NCI-H1694 treated with DMSO at 0.1 percent for 48 hours (cell line): ENCODE results near the gene FKBP8.
A peak's percentile ranks its signal among the peaks of the same experiment; 100 is the strongest.

Experiments used
- DNase-seq: peaks from one replicate; lab custom pipeline; 2025; lab: John Stamatoyannopoulos, UW

FKBP8 gene

GRCh38 chr19:18521692-18522123 lies 21.7 kb downstream of the FKBP8 start, which contains the start of gene ELL:
Gene ELL, minus strand, starts transcription at chr19:18522070. Its CDS starts 15 bp downstream, at chr19:18522055.
- DNase-seq, result no peak

GRCh38 chr19:18520848-18521691 lies 22.3 kb downstream of the FKBP8 start:
- no peak for DNase-seq

DNA sequence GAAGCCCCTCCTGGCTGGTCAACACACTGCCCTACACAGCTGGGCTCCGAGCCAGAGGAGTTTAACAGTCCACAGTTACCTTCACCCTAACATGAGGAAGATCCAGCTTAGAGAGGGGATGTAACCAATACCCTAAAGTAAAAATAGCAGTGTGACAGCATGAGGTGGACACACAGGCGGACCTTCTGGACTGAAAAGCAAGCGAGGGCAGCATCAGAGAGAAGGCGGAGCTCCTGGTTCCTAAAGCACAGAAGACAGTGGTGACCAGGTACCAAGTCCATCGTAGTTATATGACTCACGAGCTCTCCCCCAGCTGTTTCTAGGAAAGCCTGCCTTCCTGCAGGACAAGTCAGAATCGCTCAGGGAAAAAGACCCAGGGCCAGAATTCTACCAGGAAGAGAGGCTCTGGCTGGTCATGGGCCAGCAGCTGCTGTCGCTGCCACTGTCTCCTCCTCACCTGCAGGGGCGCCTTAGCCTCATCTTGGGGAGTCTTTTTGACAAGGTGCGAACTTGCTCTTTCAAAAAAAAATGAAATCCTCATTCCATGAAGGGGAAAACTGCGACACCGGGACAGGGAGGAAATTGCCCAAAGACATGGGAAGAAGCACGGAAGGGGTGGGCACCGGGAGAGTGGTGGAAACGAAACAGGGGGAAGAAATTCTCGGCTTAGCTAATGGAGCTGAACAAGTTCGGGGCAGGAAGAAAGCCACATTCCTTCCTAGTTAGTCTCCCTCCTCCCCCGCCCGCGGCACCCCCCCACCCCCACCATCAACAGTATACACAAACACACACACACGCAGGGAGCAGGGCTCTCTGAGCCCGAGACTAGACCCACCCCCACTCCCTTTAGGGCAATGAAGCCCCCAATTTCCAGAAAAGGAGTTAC lies 23.2 kb downstream of the FKBP8 start:
- peak; percentile 13 for DNase-seq

DNA sequence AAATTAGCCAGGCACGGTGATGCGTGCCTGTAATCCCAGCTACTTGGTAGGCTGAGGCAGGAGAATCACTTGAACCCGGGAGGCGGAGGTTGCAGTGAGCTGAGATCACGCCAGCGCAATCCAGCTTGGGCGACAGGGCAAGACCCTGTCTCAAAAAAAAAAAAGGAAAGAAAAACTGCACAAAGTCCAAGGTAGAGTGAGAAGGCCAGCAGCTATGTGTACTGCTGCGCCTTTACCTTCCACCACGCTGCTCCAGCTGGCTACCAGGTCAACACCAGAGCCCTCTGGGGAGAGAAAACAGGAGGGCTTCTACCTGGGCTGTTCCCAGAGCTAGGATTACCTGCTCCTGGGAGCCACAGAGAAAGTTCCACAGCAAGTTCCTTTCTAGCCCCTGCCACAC lies 24.7 kb downstream of the FKBP8 start:
- no peak for DNase-seq

GRCh38 chr19:18517606-18518005 lies 25.8 kb downstream of the FKBP8 start:
- DNase-seq, result no peak

DNA sequence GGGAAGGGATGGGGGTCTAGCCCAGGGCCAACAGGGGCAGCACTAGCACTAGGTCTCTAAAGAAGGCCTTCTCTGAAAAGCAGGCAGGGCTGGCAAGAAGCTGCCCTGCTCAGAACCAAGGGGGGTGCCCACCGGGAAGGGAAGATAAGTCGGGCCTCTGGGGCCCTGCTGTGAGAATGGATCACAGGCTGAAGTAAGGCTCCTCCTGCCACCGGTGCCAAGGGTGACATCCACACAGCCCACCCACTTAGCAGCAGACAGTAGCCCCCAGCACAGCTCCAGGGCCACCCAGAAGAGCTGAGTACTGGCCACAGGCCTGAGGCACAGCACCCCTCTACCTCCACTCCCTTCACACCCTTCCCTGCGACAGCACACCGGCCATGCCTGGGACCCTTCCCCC lies 27.4 kb downstream of the FKBP8 start:
- no peak for DNase-seq

GRCh38 chr19:18514800-18515682 lies 28.3 kb downstream of the FKBP8 start:
- DNase-seq, result no peak

DNA sequence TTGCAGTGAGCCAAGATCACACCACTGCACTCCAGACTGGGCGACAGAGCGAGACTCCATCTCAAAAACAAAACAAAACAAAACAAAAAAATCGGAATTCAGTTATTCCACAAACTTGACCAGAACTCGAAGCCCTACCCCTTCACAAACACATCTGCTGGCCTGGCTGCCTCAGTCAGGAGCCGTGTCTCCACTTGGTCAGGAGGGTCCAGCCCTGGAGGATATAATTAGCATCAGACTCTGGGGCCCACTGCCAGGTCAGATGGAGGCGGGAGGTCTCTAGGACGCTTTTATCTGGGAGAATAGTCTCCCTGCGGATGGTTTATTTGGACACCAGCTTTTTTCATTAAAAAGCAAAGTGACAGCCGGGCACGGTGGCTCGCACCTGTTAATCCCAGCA lies 29.5 kb downstream of the FKBP8 start:
- no peak for DNase-seq

- DNase-seq, result no peak
Observed at GRCh38 chr19:18510216-18510615, 33.2 kb downstream of the FKBP8 start.

GRCh38 chr19:18508585-18508984 lies 34.8 kb downstream of the FKBP8 start:
- DNase-seq, result no peak

- no peak for DNase-seq
Observed at GRCh38 chr19:18507727-18508440, 35.5 kb downstream of the FKBP8 start.

GRCh38 chr19:18507021-18507726 lies 36.2 kb downstream of the FKBP8 start:
- DNase-seq, result no peak

DNA sequence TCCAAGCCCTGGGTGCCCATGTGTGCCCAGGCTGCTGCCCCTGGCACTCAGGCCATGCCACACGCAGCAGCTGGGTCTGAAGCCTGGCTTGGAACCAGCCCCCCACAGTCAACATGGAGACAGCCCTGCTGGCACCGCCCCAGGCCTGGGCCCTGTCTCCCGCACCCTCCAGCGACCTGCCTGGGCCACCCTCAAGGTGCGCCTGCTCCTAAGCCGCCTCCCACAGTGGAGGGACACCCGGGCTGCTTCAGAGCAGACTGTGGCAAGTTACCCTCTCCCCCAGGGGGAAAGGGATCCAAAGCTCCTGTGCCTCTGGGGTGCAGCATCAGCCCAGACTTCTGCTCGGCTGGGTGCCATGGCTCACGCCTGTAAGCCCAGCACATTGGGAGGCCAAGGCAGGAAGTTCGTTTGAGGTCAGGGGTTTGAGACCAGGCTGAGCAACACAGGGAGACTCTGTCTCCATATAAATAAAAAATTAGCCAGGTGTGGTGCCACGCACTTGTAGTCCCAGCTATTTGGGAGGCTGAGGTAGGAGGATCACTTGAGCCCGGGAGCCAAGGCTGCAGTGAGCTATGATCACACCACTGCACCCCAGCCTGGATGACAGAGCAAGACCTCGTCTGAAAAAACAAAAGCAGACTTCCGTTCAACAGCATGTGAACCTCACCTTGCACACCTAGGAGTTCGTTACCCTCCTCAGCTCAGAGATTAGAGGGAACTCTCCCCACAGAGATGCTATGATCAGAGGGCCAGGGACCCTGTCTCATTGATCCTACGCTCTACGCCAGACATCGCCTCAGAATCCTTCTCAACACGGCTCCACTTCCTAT lies 37.1 kb downstream of the FKBP8 start:
- no peak for DNase-seq

GRCh38 chr19:18504886-18505610 lies 38.3 kb downstream of the FKBP8 start:
- no peak for DNase-seq

DNA sequence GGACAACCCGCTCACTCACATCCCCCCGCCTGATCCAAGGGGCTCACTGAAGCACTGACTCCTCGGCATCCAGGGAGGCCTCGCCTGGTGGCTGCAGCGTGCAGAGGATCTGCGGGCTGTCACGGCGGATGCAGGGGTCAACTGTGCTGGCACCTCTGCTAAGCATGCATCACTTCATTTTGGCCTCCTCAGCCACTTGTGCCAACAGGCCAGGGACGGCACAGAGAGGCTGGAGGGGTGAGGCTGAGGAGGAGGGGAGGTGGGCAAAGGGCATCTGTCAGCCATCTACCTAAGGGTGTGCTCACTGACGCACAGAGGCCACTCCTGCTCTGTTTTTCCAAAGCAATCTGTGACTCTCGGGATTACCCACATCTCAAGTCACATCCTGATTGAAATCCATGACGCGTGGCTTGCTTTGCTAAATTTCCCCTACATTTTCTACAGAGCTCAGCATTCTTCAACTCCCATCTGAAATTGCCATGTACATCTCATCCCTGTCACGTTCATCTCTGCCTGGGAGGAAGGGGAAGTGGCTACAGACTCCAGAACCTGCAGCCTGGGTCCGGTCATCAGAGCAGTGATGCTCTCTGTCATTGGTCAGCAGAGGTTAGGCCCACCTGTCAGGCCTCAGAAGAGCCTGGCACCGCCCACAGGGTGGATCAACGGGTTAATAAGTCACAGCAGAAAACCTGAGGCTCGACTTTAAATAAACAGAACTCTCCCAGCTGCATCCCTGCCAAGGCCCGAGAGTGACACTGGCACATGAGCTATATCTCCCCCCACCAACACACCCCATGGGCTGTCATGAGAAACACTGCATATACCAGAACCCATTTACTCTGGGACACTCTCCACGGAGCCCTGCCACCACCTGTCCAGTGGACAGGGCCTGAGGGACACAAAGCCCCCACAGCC lies 39.1 kb downstream of the FKBP8 start:
- DNase-seq, result no peak

- no peak for DNase-seq
Observed at GRCh38 chr19:18503337-18503970, 39.9 kb downstream of the FKBP8 start.

DNA sequence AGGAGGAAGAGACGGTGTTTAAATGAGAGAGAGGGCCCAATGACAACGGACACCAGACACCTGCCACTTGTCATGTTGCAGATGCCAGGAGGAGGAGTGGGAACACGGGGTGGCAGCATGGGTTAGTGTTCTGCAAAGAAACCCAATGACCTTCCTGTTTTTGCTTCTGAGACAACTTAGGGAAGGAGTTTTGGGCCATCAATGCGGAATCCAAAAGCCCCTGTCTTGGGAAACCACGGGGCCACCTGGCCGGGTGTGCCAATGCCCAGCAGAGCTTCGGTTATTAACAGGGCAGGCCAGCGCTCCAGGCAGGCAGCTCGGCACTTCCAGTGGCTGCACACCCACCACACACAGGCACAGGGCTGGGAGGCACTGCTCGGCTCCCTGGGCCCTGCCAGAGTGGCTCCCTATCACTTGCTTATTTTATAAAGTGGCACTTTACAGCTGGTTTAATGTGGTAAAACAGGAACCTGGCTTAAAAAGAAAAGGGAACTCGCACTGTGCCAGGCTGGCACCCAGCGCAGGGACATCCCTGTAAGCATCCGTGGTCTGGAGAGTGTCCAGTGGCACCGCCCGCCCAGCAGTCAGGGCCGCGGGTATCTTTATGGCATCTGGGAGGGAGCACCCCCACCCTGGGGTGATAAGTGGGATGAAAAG lies 40.6 kb downstream of the FKBP8 start:
- DNase-seq, result no peak
